ENCODE data around the gene VIPR1.

Gene VIPR1

DNA sequence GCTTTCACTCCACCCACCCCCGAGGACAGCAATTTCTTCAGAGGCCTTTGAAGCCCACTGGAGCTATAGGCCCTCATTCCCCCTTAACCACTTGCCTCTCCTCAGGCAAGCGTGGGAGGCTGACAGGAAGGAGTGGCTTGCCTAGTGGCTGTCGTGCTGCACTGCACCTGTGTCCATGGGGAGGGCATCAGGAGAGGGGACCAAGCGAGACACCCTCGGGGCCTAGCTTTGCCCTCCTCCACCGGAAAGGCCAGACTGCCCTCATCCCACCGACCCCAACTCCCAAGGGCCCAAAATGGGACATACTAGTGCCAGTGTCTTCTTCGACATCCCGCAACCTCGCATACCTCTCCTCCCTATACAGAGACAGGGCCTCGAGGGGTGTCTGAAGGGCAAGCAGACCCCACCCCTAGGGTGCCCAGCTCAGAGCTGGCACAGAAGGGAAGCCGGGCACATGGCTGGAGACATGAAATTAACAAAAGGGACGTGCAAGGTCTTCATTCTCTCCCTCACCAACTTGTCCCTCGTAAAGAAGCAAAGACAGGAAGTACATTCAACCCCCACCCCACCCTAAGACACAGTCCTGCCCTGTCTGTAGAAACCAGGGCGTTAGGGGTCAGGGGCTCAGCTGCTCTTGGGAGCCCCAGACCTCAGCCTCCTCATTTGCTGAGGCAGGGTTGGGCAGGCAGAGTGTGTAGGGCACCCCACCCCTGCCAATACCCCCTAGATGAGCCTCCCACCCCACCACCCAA is 24.3 kb downstream of the VIPR1 start:
- DNase-seq (ENCODE audit: insufficient read length) (no peak), FAIRE-seq (peak; percentile 36)
- TF ChIP-seq TAF1 (IDR thresholded peaks at IDR 0.05; ENCODE audit: borderline replicate concordance, low read depth, low read length) (no peak), POLR2AphosphoS5 (IDR thresholded peaks at IDR 0.05; ENCODE audit: low read depth, low read length) (no peak), POLR2A (IDR thresholded peaks at IDR 0.05; ENCODE audit: low read depth, low read length) (no peak)

DNA sequence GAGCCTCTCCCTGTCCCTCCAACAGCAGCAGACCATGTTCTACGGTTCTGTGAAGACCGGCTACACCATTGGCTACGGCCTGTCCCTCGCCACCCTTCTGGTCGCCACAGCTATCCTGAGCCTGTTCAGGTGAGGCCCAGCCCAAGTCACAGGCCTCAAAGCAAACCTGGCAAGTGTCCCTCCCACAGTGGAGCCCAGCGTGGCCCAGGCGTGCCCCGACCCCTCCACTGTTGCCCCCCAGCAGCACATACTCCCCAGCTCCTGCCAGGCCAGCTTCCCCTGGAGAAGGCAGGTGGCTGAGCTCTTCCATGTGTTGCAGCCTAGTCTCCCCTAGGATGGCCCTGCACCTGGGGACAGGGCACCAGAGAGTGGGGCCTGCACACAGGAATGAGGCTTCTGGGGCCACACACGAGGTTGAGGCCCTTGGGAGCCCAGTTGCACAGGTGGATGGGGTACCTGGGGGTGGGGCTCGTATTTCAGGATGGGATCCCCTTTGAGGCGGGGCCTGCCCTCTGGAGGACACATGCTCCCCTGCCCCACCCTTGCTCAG is 25.0 kb downstream of the VIPR1 start:
- FAIRE-seq = no peak
- TF ChIP-seq POLR2A (IDR thresholded peaks at IDR 0.05; ENCODE audit: low read depth, low read length) (no peak), POLR2AphosphoS5 (IDR thresholded peaks at IDR 0.05; ENCODE audit: low read depth, low read length) (no peak), TAF1 (IDR thresholded peaks at IDR 0.05; ENCODE audit: borderline replicate concordance, low read depth, low read length) (no peak)
- no peak for DNase-seq (ENCODE audit: insufficient read length)

DNA sequence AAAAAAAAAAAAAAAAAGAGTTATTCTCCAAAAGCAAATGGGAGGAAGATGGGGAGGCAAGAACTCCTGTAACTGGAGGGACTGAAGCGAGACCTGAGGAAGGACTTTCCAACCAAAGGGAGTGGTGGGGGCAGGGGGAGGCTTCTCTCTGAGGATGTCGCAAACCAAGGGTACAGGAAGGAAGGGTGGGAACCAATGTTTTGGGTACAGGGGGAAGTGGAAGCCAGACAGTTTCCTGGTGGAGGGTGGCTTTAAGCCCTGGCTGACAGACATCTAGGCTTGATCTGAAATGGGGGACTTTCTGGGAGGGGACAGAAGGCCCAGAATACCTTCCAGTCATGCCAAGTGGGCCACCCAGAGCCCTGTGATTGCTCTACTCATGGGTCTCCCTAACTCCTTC is 27.0 kb downstream of the VIPR1 start:
- DNase-seq (ENCODE audit: insufficient read length) = no peak
- no peak for TF ChIP-seq POLR2AphosphoS5 (IDR thresholded peaks at IDR 0.05; ENCODE audit: low read depth, low read length)
- TF ChIP-seq POLR2A (IDR thresholded peaks at IDR 0.05; ENCODE audit: low read depth, low read length) = no peak
- no peak for TF ChIP-seq TAF1 (IDR thresholded peaks at IDR 0.05; ENCODE audit: borderline replicate concordance, low read depth, low read length)
- no peak for FAIRE-seq

DNA sequence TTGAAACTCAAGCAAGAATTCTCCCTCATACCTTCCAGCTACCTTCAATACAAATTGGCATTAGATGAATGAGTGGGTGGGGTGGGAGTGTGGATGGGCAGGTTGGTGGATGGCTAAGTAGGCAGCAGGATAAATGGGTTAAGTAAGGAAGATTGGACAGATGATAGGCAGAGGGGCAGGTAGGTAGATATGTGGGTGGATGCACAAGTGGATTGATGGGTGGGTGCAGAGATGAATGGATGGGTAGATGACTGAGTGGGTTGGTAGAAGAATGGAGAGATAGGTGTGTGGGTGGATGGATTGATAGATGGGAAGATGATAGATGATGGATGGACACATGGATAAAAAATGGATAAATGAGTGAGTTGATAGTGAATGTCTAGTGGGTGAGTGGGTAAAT is 27.6 kb downstream of the VIPR1 start:
- TF ChIP-seq POLR2A (IDR thresholded peaks at IDR 0.05; ENCODE audit: low read depth, low read length) (no peak), TAF1 (IDR thresholded peaks at IDR 0.05; ENCODE audit: borderline replicate concordance, low read depth, low read length) (no peak)
- no peak for FAIRE-seq
- no peak for DNase-seq (ENCODE audit: insufficient read length)

DNA sequence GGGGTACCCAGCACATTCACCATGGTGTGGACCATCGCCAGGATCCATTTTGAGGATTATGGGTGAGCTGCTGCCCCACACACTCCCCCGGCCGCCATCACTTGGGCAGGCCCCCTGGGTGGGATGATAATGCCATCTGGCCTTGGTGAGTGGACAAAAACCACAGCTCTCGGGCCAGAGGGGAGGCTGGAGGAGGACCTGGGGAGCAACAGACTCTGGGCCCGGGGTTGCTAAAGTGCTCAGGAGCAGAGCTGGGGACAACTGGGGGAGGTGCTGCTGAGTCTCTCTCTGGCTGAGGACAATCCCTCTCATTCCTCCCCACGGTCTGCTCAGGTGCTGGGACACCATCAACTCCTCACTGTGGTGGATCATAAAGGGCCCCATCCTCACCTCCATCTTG is 29.0 kb downstream of the VIPR1 start:
- FAIRE-seq (no peak), DNase-seq (ENCODE audit: insufficient read length) (no peak)
- TF ChIP-seq POLR2AphosphoS5 (IDR thresholded peaks at IDR 0.05; ENCODE audit: low read depth, low read length) (no peak), POLR2A (IDR thresholded peaks at IDR 0.05; ENCODE audit: low read depth, low read length) (no peak), TAF1 (IDR thresholded peaks at IDR 0.05; ENCODE audit: borderline replicate concordance, low read depth, low read length) (no peak)

DNA sequence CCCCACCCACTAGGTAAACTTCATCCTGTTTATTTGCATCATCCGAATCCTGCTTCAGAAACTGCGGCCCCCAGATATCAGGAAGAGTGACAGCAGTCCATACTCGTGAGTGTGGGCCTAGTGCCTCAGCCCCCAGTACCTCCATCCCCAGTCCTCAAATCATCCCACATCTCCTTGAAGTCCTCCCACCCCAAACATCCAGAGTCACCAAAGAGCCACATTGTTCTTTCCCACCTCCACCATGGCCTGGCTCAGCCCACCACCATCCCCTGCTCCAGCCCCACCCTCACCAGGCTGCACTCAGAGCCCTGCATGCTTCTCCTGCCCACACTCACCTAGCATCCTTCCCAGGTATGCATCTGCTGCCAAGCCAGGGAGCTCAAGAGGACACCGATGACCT is 29.8 kb downstream of the VIPR1 start:
- DNase-seq (ENCODE audit: insufficient read length) = no peak
- no peak for FAIRE-seq
- TF ChIP-seq POLR2AphosphoS5 (IDR thresholded peaks at IDR 0.05; ENCODE audit: low read depth, low read length) = no peak
- TF ChIP-seq POLR2A (IDR thresholded peaks at IDR 0.05; ENCODE audit: low read depth, low read length) = no peak
- TF ChIP-seq TAF1 (IDR thresholded peaks at IDR 0.05; ENCODE audit: borderline replicate concordance, low read depth, low read length) = no peak

DNA sequence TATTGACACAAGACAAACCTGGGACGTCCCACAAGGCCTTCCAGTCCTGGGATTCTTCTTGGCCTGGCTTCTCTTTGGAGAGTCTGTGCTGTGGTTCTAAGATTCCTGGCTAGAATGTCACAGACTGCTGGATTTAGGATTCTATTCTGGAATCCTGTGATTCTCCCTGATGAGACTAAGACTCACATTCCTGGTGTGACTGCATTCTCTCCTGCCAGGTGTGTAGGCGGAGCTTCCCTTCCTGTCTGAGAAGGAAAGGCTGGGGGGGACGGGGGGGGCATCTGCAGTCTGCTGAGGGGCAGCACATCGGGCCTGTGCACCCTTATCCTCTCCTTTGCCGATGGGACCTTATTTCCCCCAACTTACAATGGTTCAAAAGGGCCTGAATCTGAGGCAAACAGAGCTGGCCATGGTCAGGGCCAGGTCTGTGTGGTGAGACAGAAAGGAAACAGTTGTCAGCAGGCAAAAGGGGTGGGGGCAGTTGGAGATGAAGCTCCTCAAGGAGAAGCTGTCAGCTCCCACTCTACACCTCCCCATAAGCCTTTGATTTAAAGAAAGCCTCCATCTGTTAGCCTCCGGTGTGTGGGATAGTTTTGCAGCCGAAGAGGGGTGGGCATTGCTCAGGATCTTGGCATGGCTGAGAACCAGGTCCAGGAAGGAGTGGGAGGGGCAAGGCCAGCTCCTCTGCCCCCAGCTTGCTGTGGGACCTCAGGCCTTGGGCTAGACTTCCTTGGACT is 30.9 kb downstream of the VIPR1 start:
- FAIRE-seq (no peak), DNase-seq (ENCODE audit: insufficient read length) (no peak)
- TF ChIP-seq POLR2AphosphoS5 (IDR thresholded peaks at IDR 0.05; ENCODE audit: low read depth, low read length) = no peak
- no peak for TF ChIP-seq POLR2A (IDR thresholded peaks at IDR 0.05; ENCODE audit: low read depth, low read length)
- TF ChIP-seq TAF1 (IDR thresholded peaks at IDR 0.05; ENCODE audit: borderline replicate concordance, low read depth, low read length) = no peak

DNA sequence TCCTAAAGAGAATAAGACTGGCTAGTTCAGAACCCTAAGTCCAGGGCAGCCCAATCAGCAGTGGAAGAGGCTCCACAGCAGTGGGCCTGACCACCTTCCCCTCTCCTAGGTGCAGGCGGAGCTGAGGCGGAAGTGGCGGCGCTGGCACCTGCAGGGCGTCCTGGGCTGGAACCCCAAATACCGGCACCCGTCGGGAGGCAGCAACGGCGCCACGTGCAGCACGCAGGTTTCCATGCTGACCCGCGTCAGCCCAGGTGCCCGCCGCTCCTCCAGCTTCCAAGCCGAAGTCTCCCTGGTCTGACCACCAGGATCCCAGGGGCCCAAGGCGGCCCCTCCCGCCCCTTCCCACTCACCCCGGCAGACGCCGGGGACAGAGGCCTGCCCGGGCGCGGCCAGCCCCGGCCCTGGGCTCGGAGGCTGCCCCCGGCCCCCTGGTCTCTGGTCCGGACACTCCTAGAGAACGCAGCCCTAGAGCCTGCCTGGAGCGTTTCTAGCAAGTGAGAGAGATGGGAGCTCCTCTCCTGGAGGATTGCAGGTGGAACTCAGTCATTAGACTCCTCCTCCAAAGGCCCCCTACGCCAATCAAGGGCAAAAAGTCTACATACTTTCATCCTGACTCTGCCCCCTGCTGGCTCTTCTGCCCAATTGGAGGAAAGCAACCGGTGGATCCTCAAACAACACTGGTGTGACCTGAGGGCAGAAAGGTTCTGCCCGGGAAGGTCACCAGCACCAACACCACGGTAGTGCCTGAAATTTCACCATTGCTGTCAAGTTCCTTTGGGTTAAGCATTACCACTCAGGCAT is 33.7 kb downstream of the VIPR1 start:
- DNase-seq (ENCODE audit: insufficient read length) = no peak
- FAIRE-seq = no peak
- TF ChIP-seq TAF1 (IDR thresholded peaks at IDR 0.05; ENCODE audit: borderline replicate concordance, low read depth, low read length) = no peak
- TF ChIP-seq POLR2A (IDR thresholded peaks at IDR 0.05; ENCODE audit: low read depth, low read length) = no peak
- TF ChIP-seq POLR2AphosphoS5 (IDR thresholded peaks at IDR 0.05; ENCODE audit: low read depth, low read length) = no peak

DNA sequence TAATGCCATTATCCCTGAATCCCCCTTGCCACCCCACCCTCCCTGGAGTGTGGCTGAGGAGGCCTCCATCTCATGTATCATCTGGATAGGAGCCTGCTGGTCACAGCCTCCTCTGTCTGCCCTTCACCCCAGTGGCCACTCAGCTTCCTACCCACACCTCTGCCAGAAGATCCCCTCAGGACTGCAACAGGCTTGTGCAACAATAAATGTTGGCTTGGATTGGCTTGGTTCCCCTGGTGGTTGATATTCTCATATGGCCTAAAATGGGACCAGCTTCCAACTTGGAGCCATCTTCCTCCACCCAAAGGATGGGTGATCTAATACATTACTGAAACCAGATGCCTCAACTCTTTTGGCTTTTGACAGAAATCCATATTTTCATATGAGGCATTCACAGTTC is 34.9 kb downstream of the VIPR1 start:
- FAIRE-seq = no peak
- DNase-seq (ENCODE audit: insufficient read length) = no peak
- no peak for TF ChIP-seq POLR2AphosphoS5 (IDR thresholded peaks at IDR 0.05; ENCODE audit: low read depth, low read length)
- TF ChIP-seq TAF1 (IDR thresholded peaks at IDR 0.05; ENCODE audit: borderline replicate concordance, low read depth, low read length) = no peak
- TF ChIP-seq POLR2A (IDR thresholded peaks at IDR 0.05; ENCODE audit: low read depth, low read length) = no peak

DNA sequence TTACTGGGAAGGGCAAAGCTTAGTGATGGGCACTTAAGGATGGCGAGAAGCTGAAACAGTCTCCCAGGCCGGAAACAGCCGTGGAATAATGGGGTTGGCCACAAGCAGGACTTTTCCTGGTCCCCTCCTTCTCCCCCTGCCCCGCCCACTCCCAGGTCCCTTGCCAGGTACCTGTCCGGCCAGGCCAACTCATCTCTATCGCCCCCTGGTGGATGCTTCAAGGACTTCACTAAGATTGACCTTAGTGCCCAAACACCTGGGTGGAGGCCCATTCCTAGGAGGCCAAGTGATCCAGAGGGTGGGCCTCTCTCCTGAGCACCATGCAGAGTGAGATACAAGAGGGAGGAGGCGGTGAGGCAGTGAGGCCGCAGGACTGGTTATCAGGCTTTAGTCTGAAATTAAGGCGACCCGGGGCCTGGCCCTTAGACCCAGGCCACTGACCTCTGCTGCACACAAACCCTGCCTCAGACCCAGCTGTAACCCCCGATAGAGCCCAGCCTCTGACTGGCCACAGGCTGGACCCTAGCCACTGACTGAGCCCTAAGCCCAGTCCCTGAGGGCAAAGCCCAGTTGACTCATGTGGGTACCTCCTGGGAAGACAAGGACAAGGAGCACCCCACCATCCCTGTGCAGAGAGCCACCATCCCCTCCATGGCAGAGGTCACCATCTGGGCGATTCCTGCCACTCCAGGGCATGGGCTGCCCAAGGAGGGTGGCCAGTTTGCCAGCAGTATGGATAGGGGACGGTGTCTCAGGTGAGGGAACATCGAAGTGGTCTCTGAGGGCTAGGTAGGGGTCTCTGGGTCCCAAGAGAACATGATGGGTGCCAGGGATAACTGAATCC is 37.6 kb downstream of the VIPR1 start:
- TF ChIP-seq POLR2A (IDR thresholded peaks at IDR 0.05; ENCODE audit: low read depth, low read length) = no peak
- no peak for TF ChIP-seq TAF1 (IDR thresholded peaks at IDR 0.05; ENCODE audit: borderline replicate concordance, low read depth, low read length)
- no peak for TF ChIP-seq POLR2AphosphoS5 (IDR thresholded peaks at IDR 0.05; ENCODE audit: low read depth, low read length)
- DNase-seq (ENCODE audit: insufficient read length) (peak; percentile 70), FAIRE-seq (peak; percentile 70)
